OCI-LY1 (cell line): ENCODE data around the gene ARHGEF6.

ENCODE experiments used
- EZH2 ChIP-seq: fragments of 200-600 bp; sonication (generic), shearing (Covaris generic); IDR thresholded peaks from 2 replicates; pipeline ENCODE4 v1.8.0; 2017; ENCODE audit warnings: borderline replicate concordance, mixed run types, mild to moderate bottlenecking, antibody characterized with exemption, low read length, moderate library complexity, mixed read lengths
- TF ChIP-seq, protein P1 (sequence below): fragments of 200-600 bp; sonication (generic), shearing (Covaris generic); IDR thresholded peaks from 2 replicates; pipeline ENCODE4 v1.5.1; 2017; ENCODE audit warnings: mild to moderate bottlenecking, antibody characterized with exemption, low read length, moderate library complexity, mixed read lengths

DNA sequence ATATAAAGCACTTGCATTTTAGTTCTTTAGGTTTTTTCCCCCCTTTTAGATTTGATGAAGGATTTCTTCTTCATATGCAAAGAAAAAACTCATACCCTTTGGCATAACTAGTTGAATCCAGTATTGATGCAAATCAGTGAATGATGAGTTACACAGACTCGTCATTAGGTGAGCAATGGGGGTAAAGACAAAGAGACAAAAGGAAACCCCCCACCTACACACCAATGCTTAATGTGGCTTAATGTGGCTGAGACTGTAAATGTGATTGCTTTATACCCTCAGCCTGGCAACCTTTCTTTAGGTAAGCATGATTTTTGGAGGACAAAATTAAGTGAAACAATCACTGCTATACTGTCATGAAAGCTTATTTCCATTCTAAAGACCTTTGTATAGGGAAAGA is 93.3 kb downstream of the ARHGEF6 start:
- TF ChIP-seq, protein P1, sequence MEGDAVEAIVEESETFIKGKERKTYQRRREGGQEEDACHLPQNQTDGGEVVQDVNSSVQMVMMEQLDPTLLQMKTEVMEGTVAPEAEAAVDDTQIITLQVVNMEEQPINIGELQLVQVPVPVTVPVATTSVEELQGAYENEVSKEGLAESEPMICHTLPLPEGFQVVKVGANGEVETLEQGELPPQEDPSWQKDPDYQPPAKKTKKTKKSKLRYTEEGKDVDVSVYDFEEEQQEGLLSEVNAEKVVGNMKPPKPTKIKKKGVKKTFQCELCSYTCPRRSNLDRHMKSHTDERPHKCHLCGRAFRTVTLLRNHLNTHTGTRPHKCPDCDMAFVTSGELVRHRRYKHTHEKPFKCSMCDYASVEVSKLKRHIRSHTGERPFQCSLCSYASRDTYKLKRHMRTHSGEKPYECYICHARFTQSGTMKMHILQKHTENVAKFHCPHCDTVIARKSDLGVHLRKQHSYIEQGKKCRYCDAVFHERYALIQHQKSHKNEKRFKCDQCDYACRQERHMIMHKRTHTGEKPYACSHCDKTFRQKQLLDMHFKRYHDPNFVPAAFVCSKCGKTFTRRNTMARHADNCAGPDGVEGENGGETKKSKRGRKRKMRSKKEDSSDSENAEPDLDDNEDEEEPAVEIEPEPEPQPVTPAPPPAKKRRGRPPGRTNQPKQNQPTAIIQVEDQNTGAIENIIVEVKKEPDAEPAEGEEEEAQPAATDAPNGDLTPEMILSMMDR, result no peak
- TF ChIP-seq EZH2, result no peak
